ENCODE results near the gene GNAI3.

The GNAI3 gene

DNA sequence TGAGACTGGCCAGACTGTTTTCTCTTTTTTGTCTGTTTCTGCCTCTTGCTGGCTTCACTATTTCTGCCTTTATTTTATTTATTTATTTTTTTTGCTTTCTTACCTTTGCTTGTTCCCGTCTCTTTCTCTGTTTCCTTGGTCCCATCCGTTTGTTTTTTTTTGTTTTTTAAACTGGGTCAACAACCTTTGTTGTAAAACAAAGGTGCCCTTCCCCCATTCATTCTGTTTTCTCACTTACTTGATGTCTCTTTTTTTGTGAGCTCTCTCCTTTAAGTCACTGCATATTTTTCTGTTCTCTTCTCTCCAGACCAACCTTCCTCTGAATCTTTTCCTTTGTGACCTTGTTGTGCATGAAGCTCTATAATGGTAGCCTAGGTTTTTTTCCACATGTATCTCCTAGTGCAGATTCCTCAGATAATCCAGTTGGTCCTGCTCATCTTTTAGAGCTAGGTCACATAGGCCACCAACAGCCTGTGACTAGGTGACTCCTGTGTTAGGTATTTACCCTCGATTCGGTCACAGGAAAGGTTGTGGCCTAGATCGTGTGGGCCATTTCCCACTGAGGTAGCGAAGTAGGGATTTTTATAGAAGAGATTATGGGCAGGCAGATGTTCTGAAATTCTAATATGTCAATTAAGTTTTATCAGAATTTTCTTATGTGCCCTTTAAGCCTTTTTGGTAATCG lies 15.9 kb downstream of the GNAI3 start:
- H3K14ac ChIP-seq (ENCODE audit: low read length), result no peak overlapping the region
- no peak for DNase-seq (ENCODE audit: low spot score)
- no peak overlapping the region for H2BK120ac ChIP-seq (ENCODE audit: low read depth, low read length)
- no peak overlapping the region for H2AFZ ChIP-seq (ENCODE audit: low read length)
- H3K36me3 ChIP-seq (replicated peaks in 1 of 2; ENCODE audit: control insufficient read depth in 2 of 2, insufficient read depth in 2 of 2, low read length in 2 of 2), result peaks cover 0 to 2% of the 10 kb centered on the region in 2 donors
- H2BK5ac ChIP-seq (ENCODE audit: low read length), result no peak overlapping the region
- H3K4ac ChIP-seq (ENCODE audit: low read length), result no peak overlapping the region
- no peak overlapping the region for H3K4me3 ChIP-seq (ENCODE audit: low read length in 2 of 2)
- no peak overlapping the region for H3K18ac ChIP-seq (ENCODE audit: low read length)
- H2AK5ac ChIP-seq (ENCODE audit: low read depth, low read length), result no peak overlapping the region
- peaks cover 5% of the 10 kb centered on the region for H3K79me1 ChIP-seq (ENCODE audit: low read depth, low read length)
- H3K4me1 ChIP-seq (ENCODE audit: control insufficient read depth in 2 of 2, insufficient read depth in 1 of 2, low read depth in 1 of 2, low read length in 2 of 2), result peaks cover 5 to 13% of the 10 kb centered on the region in 2 donors
- no peak overlapping the region for H3K9ac ChIP-seq (ENCODE audit: low read depth, low read length, poor library complexity)
- H2BK12ac ChIP-seq (ENCODE audit: low read length), result no peak overlapping the region
- no peak overlapping the region for H3K23ac ChIP-seq (ENCODE audit: low read depth, low read length, poor library complexity)
- H3K4me2 ChIP-seq (ENCODE audit: insufficient read depth, low read length, poor library complexity, severe bottlenecking), result no peak overlapping the region
- H2BK15ac ChIP-seq (ENCODE audit: low read length), result no peak overlapping the region
- no CpG with 5 or more reads among the region's 7 CpGs for WGBS, 2 donors (ENCODE audit: extremely low coverage in 2 of 2, insufficient read length in 2 of 2, insufficient replicate concordance in 1 of 2)
- H3K27me3 ChIP-seq (ENCODE audit: control insufficient read depth in 3 of 3, insufficient read depth in 3 of 3, low read depth in 1 of 3, low read length in 3 of 3), result no peaks in the 10 kb centered on the region
- H3K9me3 ChIP-seq (replicated peaks in 1 of 2; ENCODE audit: control insufficient read depth in 2 of 2, insufficient read depth in 1 of 2, low read depth in 1 of 2, low read length in 2 of 2), result no peaks in the 10 kb centered on the region
- H3K27ac ChIP-seq (replicated peaks; ENCODE audit: low read length), result no peak overlapping the region
- no peak overlapping the region for H4K91ac ChIP-seq (ENCODE audit: low read depth, low read length, poor library complexity)
- no peak overlapping the region for H4K8ac ChIP-seq (ENCODE audit: low read depth, low read length)

DNA sequence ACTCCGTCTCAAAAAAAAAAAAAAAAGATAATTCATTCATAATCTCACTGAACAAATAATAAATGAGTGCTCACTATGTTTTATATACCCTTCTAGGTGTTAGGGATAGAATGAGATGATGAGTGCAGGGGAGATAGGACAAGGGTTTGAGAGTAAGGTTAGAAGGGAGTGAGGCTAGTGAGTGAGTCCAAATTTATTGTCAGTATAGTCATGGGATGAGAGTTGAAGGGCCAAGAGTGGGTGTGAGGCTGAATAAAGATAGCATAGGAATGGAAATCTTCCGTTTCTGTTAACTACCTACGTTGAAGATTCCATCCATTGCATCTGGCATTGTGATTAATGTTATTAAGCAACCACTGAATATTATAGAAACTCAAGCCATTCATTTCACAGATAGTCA lies 16.8 kb downstream of the GNAI3 start:
- DNase-seq (ENCODE audit: low spot score), result no peak
- Histone ChIP-seq H3K18ac (ENCODE audit: low read length) (no peak overlapping the region), H3K27me3 (ENCODE audit: control insufficient read depth in 3 of 3, insufficient read depth in 3 of 3, low read depth in 1 of 3, low read length in 3 of 3) (no peaks in the 10 kb centered on the region), H3K4me2 (ENCODE audit: insufficient read depth, low read length, poor library complexity, severe bottlenecking) (no peak overlapping the region), H2BK120ac (ENCODE audit: low read depth, low read length) (no peak overlapping the region), H2AFZ (ENCODE audit: low read length) (no peak overlapping the region), H3K36me3 (replicated peaks in 1 of 2; ENCODE audit: control insufficient read depth in 2 of 2, insufficient read depth in 2 of 2, low read length in 2 of 2) (peaks cover 0 to 2% of the 10 kb centered on the region in 2 donors), H4K91ac (ENCODE audit: low read depth, low read length, poor library complexity) (no peak overlapping the region), H2BK5ac (ENCODE audit: low read length) (no peak overlapping the region), H2BK15ac (ENCODE audit: low read length) (no peak overlapping the region), H3K4me1 (ENCODE audit: control insufficient read depth in 2 of 2, insufficient read depth in 1 of 2, low read depth in 1 of 2, low read length in 2 of 2) (peaks cover 5 to 13% of the 10 kb centered on the region in 2 donors), H3K14ac (ENCODE audit: low read length) (no peak overlapping the region), H2BK12ac (ENCODE audit: low read length) (no peak overlapping the region), H3K9me3 (replicated peaks in 1 of 2; ENCODE audit: control insufficient read depth in 2 of 2, insufficient read depth in 1 of 2, low read depth in 1 of 2, low read length in 2 of 2) (no peaks in the 10 kb centered on the region), H3K4me3 (ENCODE audit: low read length in 2 of 2) (no peak overlapping the region), H2AK5ac (ENCODE audit: low read depth, low read length) (no peak overlapping the region), H3K9ac (ENCODE audit: low read depth, low read length, poor library complexity) (no peak overlapping the region), H3K79me1 (ENCODE audit: low read depth, low read length) (peaks cover 5% of the 10 kb centered on the region), H4K8ac (ENCODE audit: low read depth, low read length) (no peak overlapping the region), H3K27ac (replicated peaks; ENCODE audit: low read length) (no peak overlapping the region), H3K4ac (ENCODE audit: low read length) (no peak overlapping the region), H3K23ac (ENCODE audit: low read depth, low read length, poor library complexity) (no peak overlapping the region)
- no CpG with 5 or more reads among the region's 3 CpGs for WGBS, 2 donors (ENCODE audit: extremely low coverage in 2 of 2, insufficient read length in 2 of 2, insufficient replicate concordance in 1 of 2)

DNA sequence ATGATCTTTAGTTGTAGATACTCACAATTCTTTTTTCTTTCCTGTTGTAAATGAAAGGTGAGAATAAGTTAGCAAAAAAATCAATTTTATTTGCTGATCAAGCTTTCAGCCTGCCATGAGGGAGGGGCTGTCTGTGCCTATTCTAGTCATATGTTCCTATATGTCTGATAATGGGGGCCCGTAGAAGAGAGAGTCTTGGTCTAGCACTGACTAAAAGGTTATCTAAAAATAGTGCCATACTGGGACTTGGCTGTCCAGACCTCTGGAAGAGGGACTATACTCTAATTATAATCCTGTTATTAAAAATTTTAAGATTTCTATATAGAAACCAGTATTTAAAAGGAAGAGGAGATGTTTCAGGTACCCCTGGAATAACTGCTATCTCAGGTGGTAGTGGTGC lies 18.6 kb downstream of the GNAI3 start:
- Histone ChIP-seq H3K36me3 (replicated peaks in 1 of 2; ENCODE audit: control insufficient read depth in 2 of 2, insufficient read depth in 2 of 2, low read length in 2 of 2) (peaks cover 0 to 2% of the 10 kb centered on the region in 2 donors), H2AFZ (ENCODE audit: low read length) (no peak overlapping the region), H2BK120ac (ENCODE audit: low read depth, low read length) (no peak overlapping the region), H2BK5ac (ENCODE audit: low read length) (no peak overlapping the region), H2BK12ac (ENCODE audit: low read length) (no peak overlapping the region), H3K9ac (ENCODE audit: low read depth, low read length, poor library complexity) (no peak overlapping the region), H3K4ac (ENCODE audit: low read length) (no peak overlapping the region), H3K27me3 (ENCODE audit: control insufficient read depth in 3 of 3, insufficient read depth in 3 of 3, low read depth in 1 of 3, low read length in 3 of 3) (no peaks in the 10 kb centered on the region), H3K4me1 (ENCODE audit: control insufficient read depth in 2 of 2, insufficient read depth in 1 of 2, low read depth in 1 of 2, low read length in 2 of 2) (peaks cover 5 to 13% of the 10 kb centered on the region in 2 donors), H2BK15ac (ENCODE audit: low read length) (no peak overlapping the region), H3K14ac (ENCODE audit: low read length) (no peak overlapping the region), H4K91ac (ENCODE audit: low read depth, low read length, poor library complexity) (no peak overlapping the region), H3K23ac (ENCODE audit: low read depth, low read length, poor library complexity) (no peak overlapping the region), H2AK5ac (ENCODE audit: low read depth, low read length) (no peak overlapping the region), H3K4me3 (ENCODE audit: low read length in 2 of 2) (no peak overlapping the region), H3K27ac (replicated peaks; ENCODE audit: low read length) (no peak overlapping the region), H3K18ac (ENCODE audit: low read length) (no peak overlapping the region), H3K4me2 (ENCODE audit: insufficient read depth, low read length, poor library complexity, severe bottlenecking) (no peak overlapping the region), H3K9me3 (replicated peaks in 1 of 2; ENCODE audit: control insufficient read depth in 2 of 2, insufficient read depth in 1 of 2, low read depth in 1 of 2, low read length in 2 of 2) (no peaks in the 10 kb centered on the region), H3K79me1 (ENCODE audit: low read depth, low read length) (peaks cover 5% of the 10 kb centered on the region), H4K8ac (ENCODE audit: low read depth, low read length) (no peak overlapping the region)
- no CpG with 5 or more reads among the region's 1 CpG for WGBS, 2 donors (ENCODE audit: extremely low coverage in 2 of 2, insufficient read length in 2 of 2, insufficient replicate concordance in 1 of 2)
- DNase-seq (ENCODE audit: low spot score), result no peak

DNA sequence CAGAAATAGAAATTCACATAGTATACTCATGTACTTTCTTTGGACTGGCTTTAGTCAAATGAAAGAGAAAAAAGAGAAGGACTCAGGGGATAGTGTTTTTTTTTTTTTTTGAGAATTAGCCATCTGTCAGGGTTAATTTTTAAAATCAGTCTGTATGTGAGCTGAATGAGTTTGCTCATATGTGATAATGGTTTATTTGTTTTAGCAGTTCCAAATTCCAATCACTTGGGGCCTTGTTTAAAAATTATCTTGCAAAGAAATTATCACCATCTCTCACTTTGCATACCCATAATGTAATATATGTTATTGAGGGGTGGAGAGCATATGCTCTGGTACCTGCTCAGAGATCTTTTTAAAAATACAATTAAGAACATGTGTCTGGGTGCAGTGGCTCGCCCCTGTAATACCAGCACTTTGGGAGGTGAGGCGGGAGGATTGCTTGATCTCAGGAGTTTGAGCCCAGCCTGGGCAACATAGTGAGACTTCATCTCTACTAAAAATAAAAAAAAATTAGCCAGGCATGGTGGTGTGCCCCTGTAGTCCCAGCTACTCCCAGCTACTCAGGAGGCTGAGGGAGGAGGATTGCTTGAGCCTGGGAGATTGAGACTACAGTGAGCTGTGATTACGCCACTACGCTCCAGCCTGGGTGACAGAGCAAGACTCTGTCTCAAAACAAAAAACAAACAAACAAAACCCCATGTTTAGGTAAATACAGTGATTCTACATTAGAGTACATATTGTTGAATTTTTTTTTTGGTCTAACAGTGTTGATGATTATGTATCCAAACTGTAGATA lies 19.7 kb downstream of the GNAI3 start:
- Histone ChIP-seq H2BK15ac (ENCODE audit: low read length) (no peak overlapping the region), H2AK5ac (ENCODE audit: low read depth, low read length) (no peak overlapping the region), H2BK12ac (ENCODE audit: low read length) (no peak overlapping the region), H4K8ac (ENCODE audit: low read depth, low read length) (no peak overlapping the region), H3K27ac (replicated peaks; ENCODE audit: low read length) (no peak overlapping the region), H3K9ac (ENCODE audit: low read depth, low read length, poor library complexity) (no peak overlapping the region), H3K27me3 (ENCODE audit: control insufficient read depth in 3 of 3, insufficient read depth in 3 of 3, low read depth in 1 of 3, low read length in 3 of 3) (no peaks in the 10 kb centered on the region), H3K23ac (ENCODE audit: low read depth, low read length, poor library complexity) (no peak overlapping the region), H2AFZ (ENCODE audit: low read length) (no peak overlapping the region), H3K9me3 (replicated peaks in 1 of 2; ENCODE audit: control insufficient read depth in 2 of 2, insufficient read depth in 1 of 2, low read depth in 1 of 2, low read length in 2 of 2) (no peaks in the 10 kb centered on the region), H4K91ac (ENCODE audit: low read depth, low read length, poor library complexity) (no peak overlapping the region), H3K4me1 (ENCODE audit: control insufficient read depth in 2 of 2, insufficient read depth in 1 of 2, low read depth in 1 of 2, low read length in 2 of 2) (peaks cover 5 to 13% of the 10 kb centered on the region in 2 donors), H2BK120ac (ENCODE audit: low read depth, low read length) (no peak overlapping the region), H3K14ac (ENCODE audit: low read length) (no peak overlapping the region), H3K18ac (ENCODE audit: low read length) (no peak overlapping the region), H2BK5ac (ENCODE audit: low read length) (no peak overlapping the region), H3K36me3 (replicated peaks in 1 of 2; ENCODE audit: control insufficient read depth in 2 of 2, insufficient read depth in 2 of 2, low read length in 2 of 2) (peaks cover 0 to 2% of the 10 kb centered on the region in 2 donors), H3K4me3 (ENCODE audit: low read length in 2 of 2) (no peak overlapping the region), H3K79me1 (ENCODE audit: low read depth, low read length) (peaks cover 4% of the 10 kb centered on the region), H3K4me2 (ENCODE audit: insufficient read depth, low read length, poor library complexity, severe bottlenecking) (no peak overlapping the region), H3K4ac (ENCODE audit: low read length) (no peak overlapping the region)
- DNase-seq (ENCODE audit: low spot score), result no peak
- WGBS, 2 donors (ENCODE audit: extremely low coverage in 2 of 2, insufficient read length in 2 of 2, insufficient replicate concordance in 1 of 2), result no CpG with 5 or more reads among the region's 4 CpGs
